22Rv1 (cell line): ENCODE measurements around the gene SMCO3.
A peak's percentile ranks its signal among the peaks of the same experiment; 100 is the strongest.

Experiments used
- H3K27ac ChIP-seq: fragments of 450-650 bp; 2 replicates; pipeline ENCODE4 v1.5.1; 2017
- ZFX ChIP-seq: fragments of 450-650 bp; IDR thresholded peaks from 2 replicates; pipeline ENCODE4 v1.6.1; 2017; ENCODE audit warnings: antibody characterized with exemption, borderline replicate concordance
- TF ChIP-seq, protein P1 (sequence below): fragments of 450-650 bp; IDR thresholded peaks from 2 replicates; pipeline ENCODE4 v1.5.1; 2017; ENCODE audit warnings: mild to moderate bottlenecking

Gene SMCO3

DNA sequence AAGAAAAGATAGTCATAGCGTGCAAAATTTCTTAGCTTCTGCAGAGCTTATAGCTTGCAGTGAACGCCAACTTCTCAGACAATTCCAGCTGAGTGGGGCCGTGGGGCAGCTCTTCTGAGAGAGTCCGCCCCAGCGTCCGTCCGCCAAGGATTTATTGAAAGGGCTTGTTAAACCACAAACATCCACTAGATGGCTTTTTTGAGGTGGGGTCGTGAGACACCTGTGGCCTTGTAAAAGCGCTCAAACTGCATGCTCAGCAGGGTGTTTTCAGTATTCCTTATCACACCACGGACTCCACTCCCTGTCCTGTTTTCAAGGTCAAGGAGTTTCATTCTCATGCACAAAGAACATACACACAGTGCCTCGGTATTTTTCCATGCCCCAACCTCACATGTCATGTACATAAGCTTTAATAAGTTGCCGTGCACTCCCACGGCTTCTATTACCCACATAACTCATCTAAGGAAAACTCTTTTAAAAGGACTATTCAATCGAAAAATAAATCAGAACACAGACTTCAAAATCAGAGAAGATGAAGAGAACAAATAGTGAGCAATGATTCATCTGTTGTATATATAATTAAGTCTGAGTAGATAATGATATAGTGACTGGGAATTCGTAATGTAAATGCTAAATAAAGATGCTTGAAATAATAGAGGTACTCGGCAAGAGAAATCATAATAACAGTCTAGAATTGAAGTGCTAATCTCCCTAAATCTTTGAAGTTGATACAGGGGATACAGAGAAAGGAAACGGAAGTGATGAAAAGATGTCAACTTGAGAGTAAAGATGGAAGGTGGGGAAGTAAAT is 57.4 kb downstream of the SMCO3 start:
- TF ChIP-seq, protein P1, sequence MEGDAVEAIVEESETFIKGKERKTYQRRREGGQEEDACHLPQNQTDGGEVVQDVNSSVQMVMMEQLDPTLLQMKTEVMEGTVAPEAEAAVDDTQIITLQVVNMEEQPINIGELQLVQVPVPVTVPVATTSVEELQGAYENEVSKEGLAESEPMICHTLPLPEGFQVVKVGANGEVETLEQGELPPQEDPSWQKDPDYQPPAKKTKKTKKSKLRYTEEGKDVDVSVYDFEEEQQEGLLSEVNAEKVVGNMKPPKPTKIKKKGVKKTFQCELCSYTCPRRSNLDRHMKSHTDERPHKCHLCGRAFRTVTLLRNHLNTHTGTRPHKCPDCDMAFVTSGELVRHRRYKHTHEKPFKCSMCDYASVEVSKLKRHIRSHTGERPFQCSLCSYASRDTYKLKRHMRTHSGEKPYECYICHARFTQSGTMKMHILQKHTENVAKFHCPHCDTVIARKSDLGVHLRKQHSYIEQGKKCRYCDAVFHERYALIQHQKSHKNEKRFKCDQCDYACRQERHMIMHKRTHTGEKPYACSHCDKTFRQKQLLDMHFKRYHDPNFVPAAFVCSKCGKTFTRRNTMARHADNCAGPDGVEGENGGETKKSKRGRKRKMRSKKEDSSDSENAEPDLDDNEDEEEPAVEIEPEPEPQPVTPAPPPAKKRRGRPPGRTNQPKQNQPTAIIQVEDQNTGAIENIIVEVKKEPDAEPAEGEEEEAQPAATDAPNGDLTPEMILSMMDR, result peak; percentile 53
- TF ChIP-seq ZFX, result no peak
- no peak overlapping the region for H3K27ac ChIP-seq
